HepG2 (cell line): ENCODE measurements around the gene JMJD6. TPM values are rescaled to one million over a fixed set of nuclear protein-coding genes. Genes with fewer than 3 reads are reported as not detected.

Experiments
- BORCS8-MEF2B ChIP-seq: sonication (generic); formaldehyde crosslinking; IDR thresholded peaks from 2 replicates; pipeline ENCODE4 v1.8.0; 2022; ENCODE audit warnings: mild to moderate bottlenecking, missing genetic modification reagents
- CEBPZ ChIP-seq: IDR thresholded peaks from 2 replicates; pipeline ENCODE4 v1.6.1; 2012; ENCODE audit warnings: low read length, improper control_type of control experiment
- CHCHD3 ChIP-seq: sonication (generic); formaldehyde crosslinking; IDR thresholded peaks from 2 replicates; pipeline ENCODE4 v1.8.0; 2022; ENCODE audit warnings: mild to moderate bottlenecking, missing genetic modification reagents, moderate library complexity
- CREM ChIP-seq, 2 experiments: sonication (generic) in 1 of 2; formaldehyde crosslinking in 1 of 2; IDR thresholded peaks; 2 replicates each; pipeline versions ENCODE4 v1.4.0 to v1.6.1; 2016 to 2020; ENCODE audit warnings: antibody characterized with exemption in 1 of 2, mild to moderate bottlenecking in 1 of 2, missing genetic modification reagents in 1 of 2
- HNRNPUL1 ChIP-seq: fragments of 200-400 bp; formaldehyde crosslinking; IDR thresholded peaks from 2 replicates; pipeline ENCODE4 v1.6.1; 2017; ENCODE audit warnings: low read depth, mild to moderate bottlenecking, low read length, moderate library complexity
- MBNL3 ChIP-seq: fragments of 250-450 bp; sonication (Bioruptor Pico); conservative IDR thresholded peaks from 2 replicates; pipeline ENCODE4 v1.8.0; 2022; ENCODE audit warnings: mild to moderate bottlenecking, inconsistent platforms
- PHF8 ChIP-seq: sonication (generic); formaldehyde crosslinking; IDR thresholded peaks from 2 replicates; pipeline ENCODE4 v1.5.0; 2020; ENCODE audit warnings: missing genetic modification reagents
- SSRP1 ChIP-seq: IDR thresholded peaks from 2 replicates; pipeline ENCODE4 v1.6.1; 2016; ENCODE audit warnings: control low read depth
- TBX2 ChIP-seq: sonication (generic); formaldehyde crosslinking; IDR thresholded peaks from 2 replicates; pipeline ENCODE4 v1.5.0; 2020; ENCODE audit warnings: missing genetic modification reagents, mild to moderate bottlenecking, borderline replicate concordance
- ZBTB7B ChIP-seq: sonication (generic); formaldehyde crosslinking; IDR thresholded peaks from 2 replicates; pipeline ENCODE4 v1.4.0; 2020; ENCODE audit warnings: missing genetic modification reagents
- ZFP1 ChIP-seq: IDR thresholded peaks from 2 replicates; pipeline ENCODE4 v1.6.1; 2016
- ZNF143 ChIP-seq: sonication (generic); formaldehyde crosslinking; IDR thresholded peaks from 2 replicates; pipeline ENCODE4 v1.4.0; 2020; ENCODE audit warnings: missing genetic modification reagents
- polyA plus RNA-seq, 8 experiments: library from polyadenylated mRNA; depleted of rRNA in 3 of 8; stranded (reverse) in 7 of 8; unstranded in 1 of 8; fragments of >200 nt; fragmentation: Illumina TruSeq in 4 of 8; extraction: Trizol in 4 of 8; gene quantifications; 2 replicates each; pipeline versions ENCODE4 v1.2.1 to v1.2.3, GENCODE V29; 2011 to 2016; ENCODE audit warnings: low read depth in 4 of 8, missing spikeins in 1 of 8, mixed read lengths in 1 of 8; ENCODE audit not compliant: insufficient read depth in 1 of 8
- total RNA-seq, 5 experiments: library from RNA; depleted of rRNA; stranded (reverse); fragments of >200 nt; fragmentation: Illumina TruSeq; extraction: Trizol; gene quantifications; 2 replicates each; pipeline ENCODE4 v1.2.3, GENCODE V29; 2016; ENCODE audit warnings: low read depth in 1 of 5
- TF ChIP-seq, protein P1 (sequence below): IDR thresholded peaks from 2 replicates; pipeline ENCODE4 v1.6.1; 2016
- TF ChIP-seq, protein P2 (sequence below): sonication (generic); formaldehyde crosslinking; IDR thresholded peaks from 2 replicates; pipeline ENCODE4 v1.4.0; 2020; ENCODE audit warnings: missing genetic modification reagents
- TF ChIP-seq, protein P3 (sequence below): sonication (generic); formaldehyde crosslinking; IDR thresholded peaks from 2 replicates; pipeline ENCODE4 v1.5.1; 2020; ENCODE audit warnings: mild to moderate bottlenecking, missing genetic modification reagents, borderline replicate concordance
- TF ChIP-seq, protein P4 (sequence below): sonication (generic); formaldehyde crosslinking; IDR thresholded peaks from 2 replicates; pipeline ENCODE4 v1.8.0; 2022; ENCODE audit warnings: missing genetic modification reagents, mild to moderate bottlenecking, borderline replicate concordance
- TF ChIP-seq, protein P5 (sequence below): sonication (generic); formaldehyde crosslinking; conservative IDR thresholded peaks from 2 replicates; pipeline ENCODE4 v1.8.0; 2022; ENCODE audit warnings: mild to moderate bottlenecking, moderate library complexity, missing genetic modification reagents

The JMJD6 gene
- total and polyA plus RNA-seq, 2 of the 13 experiments (the other 11 are each of a cell fraction or from before 2014, with no cell fraction given), result 33.6 to 41.0 TPM

DNA sequence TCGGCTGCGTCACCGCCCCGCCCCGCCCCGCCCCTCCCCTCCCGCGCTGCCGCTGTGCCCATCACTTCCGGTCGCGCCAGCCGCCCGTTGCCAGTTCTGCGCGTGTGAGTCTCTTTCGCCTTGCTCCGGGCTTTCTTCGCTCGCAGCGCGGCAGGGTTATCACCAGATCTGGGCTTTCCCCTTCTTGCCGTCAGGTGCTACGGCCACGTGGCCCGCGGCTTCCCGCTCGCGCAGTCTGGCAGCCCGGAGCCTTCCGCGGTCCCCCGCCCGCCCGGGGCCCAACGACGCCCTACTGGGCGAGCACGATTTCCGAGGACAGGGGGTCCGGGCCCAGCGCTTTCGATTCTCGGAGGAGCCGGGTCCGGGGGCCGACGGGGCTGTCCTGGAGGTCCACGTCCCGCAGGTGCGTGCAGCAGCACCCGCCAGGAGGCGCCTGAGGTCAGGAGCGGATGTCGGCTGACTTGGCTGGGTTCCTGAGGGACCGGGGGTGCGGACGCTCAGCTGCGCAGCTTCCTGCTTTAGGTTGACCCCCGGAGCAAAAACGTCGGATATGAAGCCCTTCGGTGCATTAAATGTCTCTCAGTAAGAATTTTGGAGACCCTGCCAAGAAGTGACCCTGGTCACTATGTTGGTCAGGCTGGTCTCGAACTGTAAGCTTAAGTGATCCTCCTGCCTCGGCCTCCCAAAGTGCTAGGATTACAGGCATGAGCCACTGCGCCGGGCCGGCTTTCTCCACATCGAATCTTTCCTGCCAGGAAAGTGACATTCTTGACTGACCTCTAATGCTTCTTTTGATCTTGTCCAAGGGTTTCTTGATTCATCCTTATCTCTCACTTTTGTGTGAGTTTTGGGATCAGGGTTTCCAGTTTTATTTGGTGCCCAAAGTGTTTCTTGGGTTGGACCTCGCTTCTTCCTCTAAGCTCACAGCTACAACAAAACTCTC, 641 bp upstream of the JMJD6 start, which contains the start of gene METTL23 (continued):
- TF ChIP-seq CEBPZ, result no peak
- TF ChIP-seq, protein P1, sequence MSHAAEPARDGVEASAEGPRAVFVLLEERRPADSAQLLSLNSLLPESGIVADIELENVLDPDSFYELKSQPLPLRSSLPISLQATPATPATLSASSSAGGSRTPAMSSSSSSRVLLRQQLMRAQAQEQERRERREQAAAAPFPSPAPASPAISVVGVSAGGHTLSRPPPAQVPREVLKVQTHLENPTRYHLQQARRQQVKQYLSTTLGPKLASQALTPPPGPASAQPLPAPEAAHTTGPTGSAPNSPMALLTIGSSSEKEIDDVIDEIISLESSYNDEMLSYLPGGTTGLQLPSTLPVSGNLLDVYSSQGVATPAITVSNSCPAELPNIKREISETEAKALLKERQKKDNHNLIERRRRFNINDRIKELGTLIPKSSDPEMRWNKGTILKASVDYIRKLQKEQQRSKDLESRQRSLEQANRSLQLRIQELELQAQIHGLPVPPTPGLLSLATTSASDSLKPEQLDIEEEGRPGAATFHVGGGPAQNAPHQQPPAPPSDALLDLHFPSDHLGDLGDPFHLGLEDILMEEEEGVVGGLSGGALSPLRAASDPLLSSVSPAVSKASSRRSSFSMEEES (CRISPR knock-in tag), result peak; percentile 32; the same call in 1 of the 2 replicates
- TF ChIP-seq PHF8 (CRISPR knock-in tag), result peak; percentile 96
- TF ChIP-seq, protein P2, sequence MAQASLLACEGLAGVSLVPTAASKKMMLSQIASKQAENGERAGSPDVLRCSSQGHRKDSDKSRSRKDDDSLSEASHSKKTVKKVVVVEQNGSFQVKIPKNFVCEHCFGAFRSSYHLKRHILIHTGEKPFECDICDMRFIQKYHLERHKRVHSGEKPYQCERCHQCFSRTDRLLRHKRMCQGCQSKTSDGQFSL (CRISPR knock-in tag), result no peak
- 0 out of 2 replicates have a peak, but pooled peaks have one; percentile 16 for TF ChIP-seq SSRP1 (CRISPR knock-in tag)
- no peak for TF ChIP-seq CREM (IDR thresholded peaks at IDR 0.05)
- no peak for TF ChIP-seq CREM (CRISPR knock-in tag; IDR thresholded peaks at IDR 0.05)
- TF ChIP-seq ZNF143 (CRISPR knock-in tag), result no peak; the same call in 1 of the 2 replicates
- no peak; the same call in none of the 2 replicates for TF ChIP-seq TBX2 (CRISPR knock-in tag)
- TF ChIP-seq, protein P3, sequence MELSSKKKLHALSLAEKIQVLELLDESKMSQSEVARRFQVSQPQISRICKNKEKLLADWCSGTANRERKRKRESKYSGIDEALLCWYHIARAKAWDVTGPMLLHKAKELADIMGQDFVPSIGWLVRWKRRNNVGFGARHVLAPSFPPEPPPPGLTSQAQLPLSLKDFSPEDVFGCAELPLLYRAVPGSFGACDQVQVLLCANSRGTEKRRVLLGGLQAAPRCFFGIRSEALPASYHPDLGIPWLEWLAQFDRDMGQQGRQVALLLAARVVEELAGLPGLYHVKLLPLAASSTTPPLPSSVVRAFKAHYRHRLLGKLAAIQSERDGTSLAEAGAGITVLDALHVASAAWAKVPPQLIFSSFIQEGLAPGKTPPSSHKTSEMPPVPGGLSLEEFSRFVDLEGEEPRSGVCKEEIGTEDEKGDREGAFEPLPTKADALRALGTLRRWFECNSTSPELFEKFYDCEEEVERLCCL (CRISPR knock-in tag), result peak; percentile 90; the same call in 1 of the 2 replicates
- TF ChIP-seq HNRNPUL1, result no peak
- 0 out of 2 replicates have a peak, but pooled peaks have one; percentile 21 for TF ChIP-seq CHCHD3 (CRISPR knock-in tag)
- TF ChIP-seq ZFP1, result no peak
- TF ChIP-seq, protein P4, sequence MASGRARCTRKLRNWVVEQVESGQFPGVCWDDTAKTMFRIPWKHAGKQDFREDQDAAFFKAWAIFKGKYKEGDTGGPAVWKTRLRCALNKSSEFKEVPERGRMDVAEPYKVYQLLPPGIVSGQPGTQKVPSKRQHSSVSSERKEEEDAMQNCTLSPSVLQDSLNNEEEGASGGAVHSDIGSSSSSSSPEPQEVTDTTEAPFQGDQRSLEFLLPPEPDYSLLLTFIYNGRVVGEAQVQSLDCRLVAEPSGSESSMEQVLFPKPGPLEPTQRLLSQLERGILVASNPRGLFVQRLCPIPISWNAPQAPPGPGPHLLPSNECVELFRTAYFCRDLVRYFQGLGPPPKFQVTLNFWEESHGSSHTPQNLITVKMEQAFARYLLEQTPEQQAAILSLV (CRISPR knock-in tag), result peak; percentile 5; the same call in 1 of the 2 replicates
- no peak for TF ChIP-seq MBNL3 (CRISPR knock-in tag)
- TF ChIP-seq BORCS8-MEF2B (CRISPR knock-in tag), result peak; percentile 71; the same call in 1 of the 2 replicates
- TF ChIP-seq ZBTB7B (CRISPR knock-in tag), result no peak
- TF ChIP-seq, protein P5, sequence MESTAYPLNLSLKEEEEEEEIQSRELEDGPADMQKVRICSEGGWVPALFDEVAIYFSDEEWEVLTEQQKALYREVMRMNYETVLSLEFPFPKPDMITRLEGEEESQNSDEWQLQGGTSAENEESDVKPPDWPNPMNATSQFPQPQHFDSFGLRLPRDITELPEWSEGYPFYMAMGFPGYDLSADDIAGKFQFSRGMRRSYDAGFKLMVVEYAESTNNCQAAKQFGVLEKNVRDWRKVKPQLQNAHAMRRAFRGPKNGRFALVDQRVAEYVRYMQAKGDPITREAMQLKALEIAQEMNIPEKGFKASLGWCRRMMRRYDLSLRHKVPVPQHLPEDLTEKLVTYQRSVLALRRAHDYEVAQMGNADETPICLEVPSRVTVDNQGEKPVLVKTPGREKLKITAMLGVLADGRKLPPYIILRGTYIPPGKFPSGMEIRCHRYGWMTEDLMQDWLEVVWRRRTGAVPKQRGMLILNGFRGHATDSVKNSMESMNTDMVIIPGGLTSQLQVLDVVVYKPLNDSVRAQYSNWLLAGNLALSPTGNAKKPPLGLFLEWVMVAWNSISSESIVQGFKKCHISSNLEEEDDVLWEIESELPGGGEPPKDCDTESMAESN (CRISPR knock-in tag), result peak; percentile 61; the same call in 1 of the 2 replicates
